Natural killer cell treated with Interleukin-12 subunit alpha and Interleukin-12 subunit beta and Interleukin-15 and Interleukin-18, amount 100 ng/mL, for 72 hours (primary cell): Measurements from ENCODE around the gene CRY2. TPM values are rescaled to one million over a fixed set of nuclear protein-coding genes. Genes with fewer than 3 reads are reported as not detected.
"Not testable (repeated sequence)": the region's sequence is repeated elsewhere in the genome, so short reads cannot be mapped to it uniquely, and the experiment has no call there.

Experiments
- ATAC-seq, 2 donors: fragments of 150-1000 bp; cut with Tn5 transposase in 1 of 2; sonication (Bioruptor Pico), chemical (Tn5 transposase) in 1 of 2; 2 replicates each; pipeline ENCODE4 v1.10.0; 2021
- DNase-seq: peaks from one replicate; pipeline ENCODE4 v3.0.0; 2022; ENCODE audit warnings: low spot score
- H3K27ac Mint-ChIP-seq, 2 donors: 1 replicate in 1 of 2; 2 replicates in 1 of 2; pipeline ENCODE4 v1.8.0; 2022; ENCODE audit warnings: mixed read lengths in 2 of 2, mild to moderate bottlenecking in 1 of 2, moderate library complexity in 1 of 2
- H3K27me3 Mint-ChIP-seq, 2 donors: 1 replicate in 1 of 2; 2 replicates in 1 of 2; pipeline ENCODE4 v1.8.0; 2022; ENCODE audit warnings: mixed read lengths in 2 of 2
- H3K36me3 Mint-ChIP-seq: one replicate; pipeline ENCODE4 v1.8.0; 2022; ENCODE audit warnings: mixed read lengths
- H3K4me1 Mint-ChIP-seq, 2 donors: 1 replicate in 1 of 2; 2 replicates in 1 of 2; pipeline ENCODE4 v1.8.0; 2022; ENCODE audit warnings: low read depth in 2 of 2, mixed read lengths in 2 of 2, mild to moderate bottlenecking in 1 of 2
- H3K4me3 Mint-ChIP-seq: one replicate; pipeline ENCODE4 v1.8.0; 2022; ENCODE audit warnings: mixed read lengths
- H3K9me3 Mint-ChIP-seq: 2 replicates; pipeline ENCODE4 v1.8.0; 2022; ENCODE audit warnings: mixed read lengths
- total RNA-seq, 2 donors: library from RNA; stranded (reverse); gene quantifications; one replicate each; pipeline ENCODE4 v1.2.3, GENCODE V29; 2022

CRY2 gene
- total RNA-seq, 2 donors from 2014 or later = 22.8 to 28.5 TPM

GRCh38 chr11:45820211-45820857, 26.9 kb upstream of the CRY2 start:
- Mint-ChIP-seq H3K4me1 (peaks cover 0 to 2% of the 10 kb centered on the region in 2 donors), H3K36me3 (no peaks in the 10 kb centered on the region)

GRCh38 chr11:45826492-45826891, 20.8 kb upstream of the CRY2 start:
- not testable (repeated sequence) for H3K27ac Mint-ChIP-seq, H3K9me3 Mint-ChIP-seq, DNase-seq, H3K4me1 Mint-ChIP-seq, ATAC-seq, H3K4me3 Mint-ChIP-seq, H3K36me3 Mint-ChIP-seq
- H3K27me3 Mint-ChIP-seq = peaks cover 12 to 20% of the 10 kb centered on the region in 2 donors

More at GRCh38 chr11:45820211-45820857, 26.9 kb upstream of the CRY2 start:
- Mint-ChIP-seq H3K27me3 (peaks cover 0 to 4% of the 10 kb centered on the region in 2 donors), H3K27ac (no peak overlapping the region), H3K9me3 (no peaks in the 10 kb centered on the region), H3K4me3 (no peak overlapping the region)
- DNase-seq (no peak), ATAC-seq (no peak)

DNA sequence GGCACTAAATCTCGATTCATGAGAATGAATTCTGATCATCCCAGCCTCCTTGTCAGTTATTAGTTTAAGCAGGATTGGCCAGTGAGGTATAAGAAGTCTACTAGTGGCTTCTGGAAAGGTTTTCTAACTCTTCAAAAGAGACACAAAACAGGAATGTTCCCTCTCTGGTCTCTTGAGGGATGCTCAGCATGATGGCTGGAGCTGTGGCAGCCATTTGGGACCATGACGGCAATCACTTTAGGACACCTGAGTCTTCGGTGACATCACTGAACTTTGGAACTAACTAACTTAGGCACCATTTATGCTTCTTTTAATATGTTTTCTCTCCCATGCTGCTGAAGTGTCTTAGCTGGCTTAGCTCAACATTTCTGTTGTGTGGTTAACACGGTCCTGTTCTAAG, 20.2 kb upstream of the CRY2 start:
- ATAC-seq = no peak
- no peak for DNase-seq
- no peak overlapping the region for H3K27ac Mint-ChIP-seq
- H3K36me3 Mint-ChIP-seq = no peaks in the 10 kb centered on the region
- no peak overlapping the region for H3K4me3 Mint-ChIP-seq
- H3K4me1 Mint-ChIP-seq = no peaks in the 10 kb centered on the region
- H3K27me3 Mint-ChIP-seq = peaks cover 12 to 20% of the 10 kb centered on the region in 2 donors
- H3K9me3 Mint-ChIP-seq = no peaks in the 10 kb centered on the region

DNA sequence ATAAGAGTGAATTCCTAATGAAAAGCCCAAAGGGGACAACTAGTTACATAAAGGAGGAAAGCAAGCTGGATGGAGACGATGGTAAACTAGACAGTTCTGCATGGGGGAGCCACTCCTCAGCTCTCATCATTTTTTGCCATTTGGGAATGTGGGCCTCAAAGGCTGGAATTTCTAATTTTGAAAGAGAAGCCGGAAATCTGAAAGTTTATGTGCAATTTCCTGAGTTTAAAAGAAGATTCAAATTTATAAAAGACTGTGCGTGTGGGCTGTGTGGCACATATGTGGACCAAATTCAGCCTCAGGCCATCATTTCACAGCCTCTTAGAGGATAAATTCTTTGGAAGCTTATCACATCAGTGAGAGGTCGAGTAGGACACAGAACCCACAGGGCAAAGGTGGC, 18.3 kb upstream of the CRY2 start:
- Mint-ChIP-seq H3K4me3 (no peak overlapping the region), H3K9me3 (no peaks in the 10 kb centered on the region), H3K4me1 (peaks cover 4 to 6% of the 10 kb centered on the region in 2 donors), H3K27ac (no peak overlapping the region), H3K36me3 (no peaks in the 10 kb centered on the region), H3K27me3 (peaks cover 10 to 20% of the 10 kb centered on the region in 2 donors)
- no peak for ATAC-seq
- no peak for DNase-seq

- Mint-ChIP-seq H3K4me1 (peaks cover 10 to 12% of the 10 kb centered on the region in 2 donors), H3K4me3 (no peak overlapping the region), H3K9me3 (no peaks in the 10 kb centered on the region), H3K36me3 (no peaks in the 10 kb centered on the region), H3K27me3 (peaks cover 8 to 21% of the 10 kb centered on the region in 2 donors), H3K27ac (no peak overlapping the region)
- ATAC-seq = no peak
- DNase-seq = no peak
These were observed 16.7 kb upstream of the CRY2 start for GRCh38 chr11:45830596-45830995.

- Mint-ChIP-seq H3K27me3 (peaks cover 9 to 13% of the 10 kb centered on the region in 2 donors), H3K27ac (no peak overlapping the region), H3K4me3 (no peak overlapping the region), H3K36me3 (no peaks in the 10 kb centered on the region), H3K4me1 (peaks cover 10 to 12% of the 10 kb centered on the region in 2 donors), H3K9me3 (no peaks in the 10 kb centered on the region)
- DNase-seq (no peak), ATAC-seq (no peak)
These were observed 14.3 kb upstream of the CRY2 start for GRCh38 chr11:45832811-45833441.

DNA sequence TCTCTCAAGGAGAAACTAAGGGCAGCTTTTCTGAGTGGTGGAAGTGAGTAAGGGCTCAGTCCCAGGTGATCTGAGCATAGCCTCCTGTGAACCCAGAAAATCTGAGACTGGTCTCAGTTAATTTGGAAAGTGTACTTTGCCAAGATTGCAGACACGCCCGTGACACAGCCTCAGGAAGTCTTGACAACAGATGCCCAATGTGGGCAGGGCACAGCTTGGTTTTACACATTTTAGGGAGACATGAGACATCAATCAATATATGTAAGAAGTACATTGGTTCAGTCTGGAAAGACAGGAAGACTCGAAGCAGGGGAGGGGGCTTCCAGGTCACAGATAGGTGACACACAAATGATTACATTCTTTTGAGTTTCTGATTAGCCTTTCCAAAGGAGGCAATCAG, 13.5 kb upstream of the CRY2 start:
- no peak for ATAC-seq
- Mint-ChIP-seq H3K9me3 (no peaks in the 10 kb centered on the region), H3K27me3 (peaks cover 8 to 15% of the 10 kb centered on the region in 2 donors), H3K36me3 (no peaks in the 10 kb centered on the region), H3K4me3 (peak overlapping the region; percentile 48), H3K4me1 (peaks cover 10 to 12% of the 10 kb centered on the region in 2 donors), H3K27ac (peak overlapping the region; percentile 69 to 72)
- no peak for DNase-seq

DNA sequence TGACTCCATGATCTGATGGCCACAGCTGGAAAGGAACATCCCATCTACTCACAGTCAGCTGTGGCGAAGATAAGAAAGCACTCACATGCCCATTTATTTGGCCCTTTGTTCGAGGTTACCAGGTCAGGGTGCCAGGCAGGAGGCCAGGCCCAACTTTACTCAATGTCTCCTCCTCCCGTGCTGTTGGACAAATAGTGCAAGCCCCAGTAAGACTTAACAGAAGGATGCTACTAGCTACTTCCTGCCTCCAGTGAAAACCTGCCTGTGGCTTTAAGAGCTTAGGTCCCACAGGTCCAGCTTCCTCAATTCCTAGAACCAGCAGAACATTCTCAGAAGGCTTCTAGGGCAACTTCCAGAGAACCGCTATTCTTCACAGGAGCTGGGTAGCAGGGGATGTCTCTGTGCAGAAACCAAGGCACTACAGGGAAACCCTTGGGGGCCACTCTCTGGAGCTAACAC, 12.9 kb upstream of the CRY2 start:
- Mint-ChIP-seq H3K9me3 (no peaks in the 10 kb centered on the region), H3K4me1 (peaks cover 10 to 12% of the 10 kb centered on the region in 2 donors), H3K4me3 (peak overlapping the region; percentile 48), H3K27me3 (peaks cover 8 to 13% of the 10 kb centered on the region in 2 donors), H3K27ac (peak overlapping the region; percentile 69 to 72), H3K36me3 (no peaks in the 10 kb centered on the region)
- DNase-seq = no peak
- peak; percentile 80 to 91 for ATAC-seq

- ATAC-seq (no peak), DNase-seq (no peak)
- Mint-ChIP-seq H3K27me3 (peaks cover 8 to 20% of the 10 kb centered on the region in 2 donors), H3K4me3 (no peak overlapping the region), H3K36me3 (no peaks in the 10 kb centered on the region), H3K9me3 (no peaks in the 10 kb centered on the region), H3K27ac (no peak overlapping the region), H3K4me1 (peaks cover 9 to 17% of the 10 kb centered on the region in 2 donors)
These were observed 8.1 kb upstream of the CRY2 start for GRCh38 chr11:45839204-45839603.

DNA sequence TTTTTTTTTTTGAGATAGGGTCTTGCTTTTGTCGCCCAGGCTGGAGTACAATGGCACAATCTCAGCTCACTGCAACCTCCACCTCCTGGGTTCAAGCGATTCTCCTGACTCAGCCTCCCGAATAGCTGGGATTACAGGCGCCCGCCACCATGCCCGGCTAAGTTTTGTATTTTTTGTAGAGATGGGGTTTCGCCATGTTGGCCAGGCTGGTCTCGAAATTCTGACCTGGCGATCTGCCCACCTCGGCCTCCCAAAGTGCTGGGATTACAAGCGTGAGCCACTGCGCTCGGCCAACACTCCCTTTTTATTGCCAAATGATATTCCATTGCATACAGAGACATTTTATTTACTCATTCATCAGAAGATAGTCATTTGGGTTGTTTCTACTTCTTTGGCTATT, 7.0 kb upstream of the CRY2 start:
- H3K27ac Mint-ChIP-seq, H3K4me3 Mint-ChIP-seq, H3K9me3 Mint-ChIP-seq, ATAC-seq, DNase-seq, H3K36me3 Mint-ChIP-seq: not testable (repeated sequence)
- peaks cover 8 to 20% of the 10 kb centered on the region in 2 donors for H3K27me3 Mint-ChIP-seq
- peaks cover 6 to 12% of the 10 kb centered on the region in 2 donors for H3K4me1 Mint-ChIP-seq

DNA sequence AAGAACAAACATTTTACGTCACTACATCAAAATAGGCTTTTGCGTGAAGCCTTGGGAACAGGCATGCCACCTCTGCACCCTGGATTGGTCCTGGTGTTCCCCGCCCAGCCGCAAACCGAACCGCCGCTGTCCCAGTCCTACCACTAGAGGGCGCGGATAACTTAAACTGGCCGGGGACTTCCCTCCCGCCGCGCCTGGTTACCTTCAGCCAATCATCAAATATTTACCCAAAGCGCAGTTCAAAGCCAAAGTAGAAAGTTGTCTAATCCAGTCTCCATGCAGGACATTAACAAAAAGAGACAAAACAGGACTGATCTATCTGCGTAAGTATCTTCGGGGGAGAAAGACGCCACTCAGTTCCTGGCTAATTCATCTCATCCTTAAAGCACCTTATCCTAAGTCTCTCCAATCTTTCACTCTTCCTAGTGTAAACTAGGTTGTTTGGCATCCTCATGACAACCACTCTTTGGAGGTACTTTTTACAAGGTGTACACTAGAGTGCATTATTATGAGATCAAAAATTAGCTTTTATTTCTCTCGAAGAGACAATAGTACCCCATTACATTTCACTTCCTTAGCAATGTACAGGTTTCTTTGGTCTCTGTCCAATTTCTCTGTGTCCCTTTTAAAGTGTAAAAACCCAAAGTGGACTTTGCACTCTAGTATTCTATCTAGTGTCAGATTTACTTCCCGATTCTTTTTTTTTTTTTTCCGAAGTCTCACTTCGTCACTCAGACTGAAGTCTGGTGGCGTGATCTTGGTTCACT, 3.9 kb upstream of the CRY2 start:
- Mint-ChIP-seq H3K4me3 (peak overlapping the region; percentile 20), H3K27ac (peak overlapping the region in 1 of 2 donors; percentile 76), H3K27me3 (peaks cover 0 to 13% of the 10 kb centered on the region in 2 donors), H3K9me3 (no peaks in the 10 kb centered on the region), H3K4me1 (peaks cover 21 to 30% of the 10 kb centered on the region in 2 donors), H3K36me3 (no peaks in the 10 kb centered on the region)
- ATAC-seq = peak; percentile 21 to 28
- DNase-seq = peak; percentile 86

- ATAC-seq = no peak
- H3K27me3 Mint-ChIP-seq = peaks cover 0 to 9% of the 10 kb centered on the region in 2 donors
- H3K36me3 Mint-ChIP-seq = no peaks in the 10 kb centered on the region
- H3K9me3 Mint-ChIP-seq = no peaks in the 10 kb centered on the region
- no peak for DNase-seq
- peaks cover 31 to 40% of the 10 kb centered on the region in 2 donors for H3K4me1 Mint-ChIP-seq
- no peak overlapping the region for H3K4me3 Mint-ChIP-seq
- H3K27ac Mint-ChIP-seq = peak overlapping the region in 1 of 2 donors; percentile 66
These were observed 2.3 kb upstream of the CRY2 start for GRCh38 chr11:45844822-45845578.

DNA sequence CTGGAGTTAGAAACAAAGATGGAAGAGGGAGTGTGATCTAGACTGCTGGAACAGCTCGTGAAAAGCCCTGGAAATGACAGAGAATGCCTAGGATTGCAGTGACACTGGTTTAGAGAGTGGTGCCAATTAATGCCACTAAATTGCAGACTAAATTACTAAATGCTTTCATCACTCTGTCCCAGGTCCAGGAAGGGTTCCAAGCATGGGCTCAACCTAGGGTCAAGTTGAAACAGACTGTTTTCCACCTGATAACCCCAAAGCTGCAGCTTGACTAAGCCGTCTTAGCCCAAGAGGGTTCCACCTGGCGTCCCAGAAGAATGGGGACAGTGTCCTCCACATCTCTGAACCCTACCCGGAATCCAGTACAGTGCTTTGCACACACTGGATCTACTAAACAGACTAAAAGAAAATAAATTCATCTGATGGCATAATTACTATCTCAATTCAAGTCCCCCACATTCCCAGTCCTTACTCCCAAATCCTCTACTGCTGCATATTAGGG, 1.1 kb upstream of the CRY2 start:
- DNase-seq (no peak), ATAC-seq (no peak)
- H3K27ac Mint-ChIP-seq = peak overlapping the region; percentile 77 to 81
- peaks cover 0 to 6% of the 10 kb centered on the region in 2 donors for H3K27me3 Mint-ChIP-seq
- H3K4me1 Mint-ChIP-seq = peaks cover 38 to 52% of the 10 kb centered on the region in 2 donors
- peak overlapping the region; percentile 81 for H3K4me3 Mint-ChIP-seq
- no peaks in the 10 kb centered on the region for H3K9me3 Mint-ChIP-seq
- H3K36me3 Mint-ChIP-seq = no peaks in the 10 kb centered on the region
